Bone marrow (tissue), 2 donors: ENCODE data around the gene HEPHL1.

ENCODE experiments used
- DNase-seq, 2 donors: peaks; one replicate each; lab custom pipeline; 2025; lab: John Stamatoyannopoulos, UW

The HEPHL1 gene

GRCh38 chr11:94018721-94019120 is 2.4 kb upstream of the HEPHL1 start:
- no peak for DNase-seq

GRCh38 chr11:94023856-94024255 is 2.7 kb downstream of the HEPHL1 start:
- DNase-seq, result no peak

GRCh38 chr11:94024547-94024946 is 3.4 kb downstream of the HEPHL1 start:
- DNase-seq, result no peak

GRCh38 chr11:94025690-94026394 is 4.7 kb downstream of the HEPHL1 start:
- DNase-seq, result no peak

GRCh38 chr11:94027210-94027609 is 6.1 kb downstream of the HEPHL1 start:
- DNase-seq, result no peak

GRCh38 chr11:94028436-94028835 is 7.3 kb downstream of the HEPHL1 start:
- no peak for DNase-seq

GRCh38 chr11:94030059-94030458 is 8.9 kb downstream of the HEPHL1 start:
- DNase-seq, result no peak

GRCh38 chr11:94031625-94032024 is 10.5 kb downstream of the HEPHL1 start:
- DNase-seq, result no peak

GRCh38 chr11:94032066-94032465 is 10.9 kb downstream of the HEPHL1 start:
- DNase-seq, result no peak

GRCh38 chr11:94032725-94033124 is 11.6 kb downstream of the HEPHL1 start:
- DNase-seq, result no peak

- no peak for DNase-seq
Measured at GRCh38 chr11:94034207-94034606, 13.1 kb downstream of the HEPHL1 start.

GRCh38 chr11:94036096-94036495 is 14.9 kb downstream of the HEPHL1 start:
- no peak for DNase-seq

- DNase-seq, result no peak
Measured at GRCh38 chr11:94043241-94043640, 22.1 kb downstream of the HEPHL1 start.

- DNase-seq, result no peak
Measured at GRCh38 chr11:94046796-94047195, 25.6 kb downstream of the HEPHL1 start.

GRCh38 chr11:94048032-94048709 is 27.0 kb downstream of the HEPHL1 start:
- no peak for DNase-seq

- DNase-seq, result no peak
Measured at GRCh38 chr11:94049351-94049750, 28.2 kb downstream of the HEPHL1 start.

- no peak for DNase-seq
Measured at GRCh38 chr11:94058630-94059029, 37.5 kb downstream of the HEPHL1 start.

GRCh38 chr11:94059065-94059464 is 37.9 kb downstream of the HEPHL1 start:
- no peak for DNase-seq

GRCh38 chr11:94060401-94060800 is 39.2 kb downstream of the HEPHL1 start:
- DNase-seq, result no peak

- DNase-seq, result no peak
Measured at GRCh38 chr11:94062360-94062759, 41.2 kb downstream of the HEPHL1 start.

GRCh38 chr11:94066901-94067429 is 45.8 kb downstream of the HEPHL1 start:
- no peak for DNase-seq

GRCh38 chr11:94068764-94069163 is 47.6 kb downstream of the HEPHL1 start:
- DNase-seq, result no peak

GRCh38 chr11:94077552-94078293 is 56.6 kb downstream of the HEPHL1 start:
- no peak for DNase-seq
